ENCODE data around the gene EPHB1.

DNA sequence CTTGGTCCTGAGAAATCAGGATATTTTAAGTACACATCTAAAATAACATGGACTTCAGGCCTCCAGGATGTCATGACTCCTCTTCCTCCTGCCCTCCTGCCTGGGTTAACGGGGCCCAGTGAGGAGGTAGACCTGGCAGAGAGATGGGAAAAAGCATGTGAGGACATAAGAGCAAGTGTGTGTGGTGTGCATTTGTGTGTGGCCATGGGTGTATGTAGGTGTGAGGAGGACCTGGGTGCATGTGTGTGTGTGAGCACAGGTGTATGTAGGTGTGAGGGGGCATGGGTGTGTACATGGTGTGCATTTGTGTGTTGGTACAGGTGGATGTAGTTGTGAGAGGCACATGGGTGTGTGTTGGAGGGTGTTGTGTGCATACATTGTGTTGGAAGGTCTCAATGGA is 105.4 kb downstream of the EPHB1 start:
- TF ChIP-seq, protein P1, sequence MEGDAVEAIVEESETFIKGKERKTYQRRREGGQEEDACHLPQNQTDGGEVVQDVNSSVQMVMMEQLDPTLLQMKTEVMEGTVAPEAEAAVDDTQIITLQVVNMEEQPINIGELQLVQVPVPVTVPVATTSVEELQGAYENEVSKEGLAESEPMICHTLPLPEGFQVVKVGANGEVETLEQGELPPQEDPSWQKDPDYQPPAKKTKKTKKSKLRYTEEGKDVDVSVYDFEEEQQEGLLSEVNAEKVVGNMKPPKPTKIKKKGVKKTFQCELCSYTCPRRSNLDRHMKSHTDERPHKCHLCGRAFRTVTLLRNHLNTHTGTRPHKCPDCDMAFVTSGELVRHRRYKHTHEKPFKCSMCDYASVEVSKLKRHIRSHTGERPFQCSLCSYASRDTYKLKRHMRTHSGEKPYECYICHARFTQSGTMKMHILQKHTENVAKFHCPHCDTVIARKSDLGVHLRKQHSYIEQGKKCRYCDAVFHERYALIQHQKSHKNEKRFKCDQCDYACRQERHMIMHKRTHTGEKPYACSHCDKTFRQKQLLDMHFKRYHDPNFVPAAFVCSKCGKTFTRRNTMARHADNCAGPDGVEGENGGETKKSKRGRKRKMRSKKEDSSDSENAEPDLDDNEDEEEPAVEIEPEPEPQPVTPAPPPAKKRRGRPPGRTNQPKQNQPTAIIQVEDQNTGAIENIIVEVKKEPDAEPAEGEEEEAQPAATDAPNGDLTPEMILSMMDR (IDR thresholded peaks at IDR 0.05) = no peak
- no peak for TF ChIP-seq POLR2A (IDR thresholded peaks at IDR 0.05)

Data from esophagus squamous epithelium (tissue), 4 donors.